ENCODE measurements around the gene MICOS13.

MICOS13 gene

GRCh38 chr19:5645409-5645808 is 34.9 kb downstream of the MICOS13 start:
- no peak overlapping the region for H3K27ac ChIP-seq (ENCODE audit: low read length)
- DNase-seq = no peak
- no peaks in the 10 kb centered on the region for H3K9me3 ChIP-seq (replicated peaks; ENCODE audit: insufficient read depth, low read length)
- H3K4me3 ChIP-seq (ENCODE audit: low read length) = no peak overlapping the region
- no peaks in the 10 kb centered on the region for H3F3A ChIP-seq (ENCODE audit: insufficient read depth, low read length)
- peaks cover 50% of the 10 kb centered on the region for H4K20me1 ChIP-seq (ENCODE audit: insufficient read depth, low read length)
- H3K36me3 ChIP-seq (replicated peaks; ENCODE audit: insufficient read depth, low read length) = peaks cover 55% of the 10 kb centered on the region
- no peak for TF ChIP-seq CTCF (IDR thresholded peaks at IDR 0.05; ENCODE audit: low read length)
- TF ChIP-seq EZH2 (optimal IDR thresholded peaks at IDR 0.05; ENCODE audit: low read depth, low read length) = no peak
- no peak for TF ChIP-seq EZH2phosphoT487 (IDR thresholded peaks at IDR 0.05; ENCODE audit: low read length)
- H2AFZ ChIP-seq (ENCODE audit: low read length) = no peak overlapping the region
- H3K79me2 ChIP-seq (ENCODE audit: low read length) = peaks cover 89% of the 10 kb centered on the region
- H3K4me1 ChIP-seq (ENCODE audit: low read length) = no peaks in the 10 kb centered on the region
- no peaks in the 10 kb centered on the region for H3K27me3 ChIP-seq (replicated peaks; ENCODE audit: insufficient read depth, low read length)
- H3K9ac ChIP-seq (ENCODE audit: low read length) = no peak overlapping the region
- no peak overlapping the region for H3K4me2 ChIP-seq (ENCODE audit: low read depth, low read length)
- H3K9me2 ChIP-seq (replicated peaks; ENCODE audit: insufficient read depth, low read length) = no peaks in the 10 kb centered on the region

DNA sequence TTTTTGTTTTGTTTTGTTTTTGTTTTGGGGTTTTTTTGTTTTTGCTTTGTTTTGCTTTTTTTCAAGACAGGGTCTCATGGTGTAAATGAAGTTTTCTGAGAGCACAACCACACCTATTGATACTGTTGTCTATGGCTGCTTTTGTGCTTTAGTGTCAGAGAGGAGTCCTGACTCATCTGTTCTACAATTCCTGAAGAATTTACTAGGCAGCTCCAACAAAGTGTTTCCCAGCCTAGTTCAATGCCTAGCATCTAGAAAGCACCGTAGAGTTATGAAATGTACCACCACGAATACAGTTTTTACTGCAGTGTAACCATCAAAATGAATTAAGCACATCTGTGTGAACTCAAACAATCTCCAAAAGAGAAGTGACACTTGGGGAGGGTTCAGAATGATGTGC is 36.3 kb downstream of the MICOS13 start:
- Histone ChIP-seq H3K79me2 (ENCODE audit: low read length) (peaks cover 96% of the 10 kb centered on the region), H3K9ac (ENCODE audit: low read length) (no peak overlapping the region), H3K27ac (ENCODE audit: low read length) (no peak overlapping the region), H4K20me1 (ENCODE audit: insufficient read depth, low read length) (peaks cover 50% of the 10 kb centered on the region), H3K4me1 (ENCODE audit: low read length) (no peaks in the 10 kb centered on the region), H3K9me3 (replicated peaks; ENCODE audit: insufficient read depth, low read length) (no peaks in the 10 kb centered on the region), H3F3A (ENCODE audit: insufficient read depth, low read length) (no peaks in the 10 kb centered on the region), H3K9me2 (replicated peaks; ENCODE audit: insufficient read depth, low read length) (no peaks in the 10 kb centered on the region), H2AFZ (ENCODE audit: low read length) (no peak overlapping the region), H3K4me2 (ENCODE audit: low read depth, low read length) (no peak overlapping the region), H3K27me3 (replicated peaks; ENCODE audit: insufficient read depth, low read length) (no peaks in the 10 kb centered on the region), H3K4me3 (ENCODE audit: low read length) (no peak overlapping the region), H3K36me3 (replicated peaks; ENCODE audit: insufficient read depth, low read length) (peaks cover 48% of the 10 kb centered on the region)
- TF ChIP-seq CTCF (IDR thresholded peaks at IDR 0.05; ENCODE audit: low read length) (no peak), EZH2 (optimal IDR thresholded peaks at IDR 0.05; ENCODE audit: low read depth, low read length) (no peak), EZH2phosphoT487 (IDR thresholded peaks at IDR 0.05; ENCODE audit: low read length) (no peak)
- DNase-seq = no peak

DNA sequence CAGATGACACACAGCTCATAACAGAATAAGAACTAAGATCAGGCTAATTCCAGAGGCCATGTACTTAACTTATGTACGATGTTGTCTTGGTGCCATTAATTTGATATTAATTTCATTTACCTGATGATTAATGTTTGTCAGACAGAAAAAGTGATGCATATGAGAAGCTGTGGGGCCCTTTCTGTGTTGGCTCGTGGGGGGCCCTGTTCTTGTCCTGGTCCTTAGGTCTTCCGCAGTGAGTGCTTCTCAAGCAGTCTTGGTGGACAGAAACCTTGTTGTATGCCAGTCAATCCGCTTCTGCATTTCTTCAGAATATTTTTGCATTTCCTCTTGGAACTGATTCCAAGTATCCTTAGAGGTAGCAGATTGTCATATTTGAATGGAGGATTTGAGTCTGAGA is 37.3 kb downstream of the MICOS13 start:
- DNase-seq = no peak
- Histone ChIP-seq H3K9ac (ENCODE audit: low read length) (no peak overlapping the region), H3K4me1 (ENCODE audit: low read length) (no peaks in the 10 kb centered on the region), H4K20me1 (ENCODE audit: insufficient read depth, low read length) (peaks cover 47% of the 10 kb centered on the region), H3K27ac (ENCODE audit: low read length) (no peak overlapping the region), H3K36me3 (replicated peaks; ENCODE audit: insufficient read depth, low read length) (peaks cover 43% of the 10 kb centered on the region), H3K79me2 (ENCODE audit: low read length) (peaks cover 100% of the 10 kb centered on the region), H3K9me3 (replicated peaks; ENCODE audit: insufficient read depth, low read length) (no peaks in the 10 kb centered on the region), H2AFZ (ENCODE audit: low read length) (no peak overlapping the region), H3K9me2 (replicated peaks; ENCODE audit: insufficient read depth, low read length) (no peaks in the 10 kb centered on the region), H3K4me2 (ENCODE audit: low read depth, low read length) (no peak overlapping the region), H3F3A (ENCODE audit: insufficient read depth, low read length) (no peaks in the 10 kb centered on the region), H3K27me3 (replicated peaks; ENCODE audit: insufficient read depth, low read length) (no peaks in the 10 kb centered on the region), H3K4me3 (ENCODE audit: low read length) (no peak overlapping the region)
- TF ChIP-seq EZH2phosphoT487 (IDR thresholded peaks at IDR 0.05; ENCODE audit: low read length) (no peak), EZH2 (optimal IDR thresholded peaks at IDR 0.05; ENCODE audit: low read depth, low read length) (no peak), CTCF (IDR thresholded peaks at IDR 0.05; ENCODE audit: low read length) (no peak)
